HFFc6 (cell line): ENCODE measurements around the gene SGMS1. TPM values are rescaled to one million over a fixed set of nuclear protein-coding genes. Genes with fewer than 3 reads are reported as not detected.
"Not testable (repeated sequence)": the region's sequence is repeated elsewhere in the genome, so short reads cannot be mapped to it uniquely, and the experiment has no call there.

Source experiments
- DNase-seq: peaks from one replicate; pipeline ENCODE4 v3.0.0-alpha.2; 2018
- H3K27ac Mint-ChIP-seq: 2 replicates; pipeline ENCODE4 v1.8.0; 2020; ENCODE audit warnings: mild to moderate bottlenecking, mixed read lengths
- H3K27me3 Mint-ChIP-seq: 2 replicates; pipeline ENCODE4 v1.8.0; 2021; ENCODE audit warnings: mild to moderate bottlenecking, moderate library complexity, mixed read lengths; ENCODE audit not compliant: insufficient read depth
- H3K36me3 Mint-ChIP-seq: 2 replicates; pipeline ENCODE4 v1.8.0; 2021; ENCODE audit warnings: low read depth, mixed read lengths
- H3K4me1 Mint-ChIP-seq: 2 replicates; pipeline ENCODE4 v1.8.0; 2020; ENCODE audit warnings: low read depth, mixed read lengths
- H3K4me3 Mint-ChIP-seq: 2 replicates; pipeline ENCODE4 v1.8.0; 2020; ENCODE audit warnings: mild to moderate bottlenecking, moderate library complexity, mixed read lengths
- H3K9me3 Mint-ChIP-seq: 2 replicates; pipeline ENCODE4 v1.8.0; 2020; ENCODE audit warnings: mild to moderate bottlenecking, mixed read lengths
- total RNA-seq, 6 experiments: library from RNA; stranded (reverse); fragmentation: NEBNext Ultra II Directional; extraction: Animal tissue kit (Norgen Biotek cat#: 25700); gene quantifications; 2 replicates in 1 of 6; 3 replicates in 5 of 6; pipeline ENCODE4 v1.2.3, GENCODE V29; 2021
- TF ChIP-seq, protein P1 (sequence below): fragments of 200-600 bp; sonication (generic); IDR thresholded peaks from 2 replicates; pipeline ENCODE4 v1.5.0; 2021; ENCODE audit warnings: antibody characterized with exemption, mild to moderate bottlenecking

Gene SGMS1
- total RNA-seq, 6 experiments from 2014 or later, result 19.6 to 27.5 (median 24.6) TPM

DNA sequence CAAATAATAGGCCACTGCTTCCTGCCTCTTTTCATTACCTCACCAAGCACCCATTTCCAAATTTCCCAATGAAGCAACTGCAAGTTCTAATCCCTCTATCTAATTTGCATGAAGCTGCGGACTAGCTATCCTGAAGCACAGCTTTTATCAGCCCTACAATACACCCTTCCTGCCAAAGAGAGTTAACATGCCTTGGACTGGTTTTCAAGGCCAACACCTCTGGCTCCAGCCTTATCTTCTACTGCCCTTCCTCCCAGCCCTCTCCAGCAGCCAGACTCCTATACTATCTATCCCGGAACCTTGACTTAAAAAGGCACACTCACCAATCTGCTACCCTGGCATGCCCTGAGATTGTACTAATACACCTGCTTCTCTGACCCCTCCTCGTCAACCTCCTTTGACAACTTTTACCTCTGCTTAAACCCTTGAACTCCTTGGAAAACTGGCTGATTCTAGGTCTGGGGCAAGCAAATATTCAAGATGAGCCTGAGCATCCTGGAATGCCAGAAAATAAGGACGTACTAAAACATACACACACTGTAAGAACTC is 73.4 kb downstream of the SGMS1 start:
- no peak overlapping the region for H3K4me3 Mint-ChIP-seq
- H3K27me3 Mint-ChIP-seq, result no peaks in the 10 kb centered on the region
- TF ChIP-seq, protein P1, sequence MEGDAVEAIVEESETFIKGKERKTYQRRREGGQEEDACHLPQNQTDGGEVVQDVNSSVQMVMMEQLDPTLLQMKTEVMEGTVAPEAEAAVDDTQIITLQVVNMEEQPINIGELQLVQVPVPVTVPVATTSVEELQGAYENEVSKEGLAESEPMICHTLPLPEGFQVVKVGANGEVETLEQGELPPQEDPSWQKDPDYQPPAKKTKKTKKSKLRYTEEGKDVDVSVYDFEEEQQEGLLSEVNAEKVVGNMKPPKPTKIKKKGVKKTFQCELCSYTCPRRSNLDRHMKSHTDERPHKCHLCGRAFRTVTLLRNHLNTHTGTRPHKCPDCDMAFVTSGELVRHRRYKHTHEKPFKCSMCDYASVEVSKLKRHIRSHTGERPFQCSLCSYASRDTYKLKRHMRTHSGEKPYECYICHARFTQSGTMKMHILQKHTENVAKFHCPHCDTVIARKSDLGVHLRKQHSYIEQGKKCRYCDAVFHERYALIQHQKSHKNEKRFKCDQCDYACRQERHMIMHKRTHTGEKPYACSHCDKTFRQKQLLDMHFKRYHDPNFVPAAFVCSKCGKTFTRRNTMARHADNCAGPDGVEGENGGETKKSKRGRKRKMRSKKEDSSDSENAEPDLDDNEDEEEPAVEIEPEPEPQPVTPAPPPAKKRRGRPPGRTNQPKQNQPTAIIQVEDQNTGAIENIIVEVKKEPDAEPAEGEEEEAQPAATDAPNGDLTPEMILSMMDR, result no peak
- peaks cover 18% of the 10 kb centered on the region; the same call in 1 of the 2 replicates for H3K36me3 Mint-ChIP-seq
- no peak for DNase-seq
- H3K9me3 Mint-ChIP-seq, result no peaks in the 10 kb centered on the region
- H3K4me1 Mint-ChIP-seq, result peaks cover 43% of the 10 kb centered on the region
- no peak overlapping the region for H3K27ac Mint-ChIP-seq

DNA sequence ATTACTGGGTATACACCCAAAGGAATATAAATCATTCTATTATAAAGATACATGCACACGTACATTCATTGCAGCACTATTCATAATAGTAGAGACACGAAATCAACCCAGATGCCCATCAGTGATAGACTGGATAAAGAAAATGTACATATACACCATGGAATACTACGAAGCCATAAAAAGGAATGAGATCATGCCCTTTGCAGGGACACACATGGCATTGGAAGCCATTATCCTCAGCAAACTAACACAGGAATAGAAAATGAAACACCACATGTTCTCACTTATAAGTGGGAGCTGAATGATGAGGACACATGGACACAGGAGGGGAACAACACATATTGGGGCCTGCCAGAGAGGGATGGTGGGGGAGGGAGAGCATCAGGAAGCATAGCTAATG is 74.6 kb downstream of the SGMS1 start:
- H3K4me3 Mint-ChIP-seq, result not testable (repeated sequence)

DNA sequence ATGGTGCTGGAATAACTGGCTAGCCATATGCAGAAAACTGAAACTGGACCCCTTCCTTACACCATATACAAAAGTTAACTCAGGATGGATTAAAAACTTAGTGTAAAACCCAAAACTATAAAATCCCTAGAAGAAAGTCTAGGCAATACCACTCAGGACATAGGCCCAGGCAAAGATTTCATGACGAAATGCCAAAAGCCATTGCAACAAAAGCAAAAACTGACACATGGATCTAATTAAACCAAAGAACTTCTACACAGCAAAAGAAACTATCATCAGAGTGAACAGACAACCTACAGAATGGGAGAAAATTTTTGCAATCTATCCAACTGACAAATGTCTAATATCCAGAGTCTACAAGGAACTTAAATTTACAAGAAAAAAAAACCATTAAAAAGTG is 75.3 kb downstream of the SGMS1 start:
- Mint-ChIP-seq H3K4me1 (peaks cover 34% of the 10 kb centered on the region), H3K36me3 (peaks cover 18% of the 10 kb centered on the region; the same call in 1 of the 2 replicates)
- H3K4me3 Mint-ChIP-seq, H3K27me3 Mint-ChIP-seq, H3K9me3 Mint-ChIP-seq, DNase-seq, H3K27ac Mint-ChIP-seq: not testable (repeated sequence)

More for the DNA sequence above, 74.6 kb downstream of the SGMS1 start:
- not testable (repeated sequence) for DNase-seq, H3K27me3 Mint-ChIP-seq, H3K9me3 Mint-ChIP-seq, H3K27ac Mint-ChIP-seq
- peaks cover 18% of the 10 kb centered on the region; the same call in 1 of the 2 replicates for H3K36me3 Mint-ChIP-seq
- peaks cover 34% of the 10 kb centered on the region for H3K4me1 Mint-ChIP-seq

DNA sequence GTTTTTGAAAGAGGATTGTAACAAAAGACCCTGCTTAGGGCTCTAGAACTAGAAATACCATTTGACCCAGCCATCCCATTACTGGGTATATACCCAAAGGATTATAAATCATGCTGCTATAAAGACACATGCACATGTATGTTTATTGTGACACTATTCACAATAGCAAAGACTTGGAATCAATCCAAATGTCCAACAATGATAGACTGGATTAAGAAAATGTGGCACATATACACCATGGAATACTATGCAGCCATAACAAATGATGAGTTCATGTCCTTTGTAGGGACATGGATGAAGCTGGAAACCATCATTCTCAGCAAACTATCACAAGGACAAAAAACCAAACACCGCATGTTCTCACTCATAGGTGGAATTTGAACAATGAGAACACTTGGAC is 77.5 kb downstream of the SGMS1 start:
- DNase-seq, result not testable (repeated sequence)
- peaks cover 18% of the 10 kb centered on the region for H3K4me1 Mint-ChIP-seq

DNA sequence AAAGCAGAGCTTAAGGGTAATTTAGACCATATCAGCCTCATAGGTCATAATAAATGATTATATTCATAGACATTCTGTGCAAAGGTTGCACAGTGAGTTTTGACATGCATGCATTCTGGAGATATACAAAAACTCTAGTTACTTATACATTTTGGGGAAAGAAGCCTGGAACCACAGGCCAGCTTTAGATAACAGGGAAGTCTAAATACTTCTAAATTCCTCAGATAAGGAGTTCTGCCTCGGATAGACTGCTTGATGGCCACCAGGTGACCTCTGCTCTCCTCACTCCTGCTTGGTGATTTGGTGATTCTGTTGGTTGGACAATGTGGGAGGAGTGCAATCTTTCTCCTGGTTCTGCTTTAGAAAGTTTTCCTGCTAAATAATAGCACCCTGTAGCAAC is 77.9 kb downstream of the SGMS1 start:
- TF ChIP-seq, protein P1, result no peak
- Mint-ChIP-seq H3K4me3 (no peak overlapping the region), H3K4me1 (peaks cover 19% of the 10 kb centered on the region), H3K36me3 (peaks cover 18% of the 10 kb centered on the region; the same call in 1 of the 2 replicates), H3K27me3 (no peaks in the 10 kb centered on the region), H3K27ac (no peak overlapping the region), H3K9me3 (no peaks in the 10 kb centered on the region)
- DNase-seq, result no peak

More for the DNA sequence above, 77.5 kb downstream of the SGMS1 start:
- peaks cover 18% of the 10 kb centered on the region; the same call in 1 of the 2 replicates for H3K36me3 Mint-ChIP-seq
- H3K4me3 Mint-ChIP-seq, H3K27ac Mint-ChIP-seq, H3K27me3 Mint-ChIP-seq, H3K9me3 Mint-ChIP-seq: not testable (repeated sequence)

DNA sequence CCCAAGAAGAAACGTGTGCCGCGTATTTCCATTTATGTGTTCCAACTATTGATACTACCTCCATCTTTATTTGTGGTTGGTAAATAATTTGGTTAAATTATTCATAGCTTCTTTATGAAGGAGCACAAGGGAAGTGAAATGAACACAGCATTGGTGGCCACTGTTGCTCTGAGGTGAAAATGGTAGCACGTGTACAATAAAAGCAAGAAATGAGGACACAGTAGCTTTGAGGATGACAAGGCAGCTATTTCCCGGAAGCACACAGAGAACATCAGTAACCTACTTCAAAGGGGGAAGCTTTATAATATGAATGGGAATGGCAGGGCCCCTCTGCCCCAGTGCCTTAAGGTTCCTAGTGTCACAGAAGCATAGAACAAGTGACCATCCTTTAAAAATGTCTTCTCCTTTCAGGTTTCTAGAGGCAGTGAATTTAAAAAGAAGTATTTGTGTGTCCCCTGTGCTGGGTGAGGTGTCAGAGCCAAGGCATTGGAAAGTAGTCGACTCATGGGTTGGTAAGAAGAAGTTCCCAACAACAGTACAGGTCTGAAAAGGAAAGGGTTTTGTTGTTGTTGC is 78.8 kb downstream of the SGMS1 start:
- H3K4me3 Mint-ChIP-seq, result no peak overlapping the region
- TF ChIP-seq, protein P1, result no peak
- peaks cover 27% of the 10 kb centered on the region for H3K4me1 Mint-ChIP-seq
- H3K36me3 Mint-ChIP-seq, result peaks cover 18% of the 10 kb centered on the region; the same call in 1 of the 2 replicates
- H3K27me3 Mint-ChIP-seq, result no peaks in the 10 kb centered on the region
- H3K9me3 Mint-ChIP-seq, result no peaks in the 10 kb centered on the region
- H3K27ac Mint-ChIP-seq, result no peak overlapping the region
- DNase-seq, result no peak

DNA sequence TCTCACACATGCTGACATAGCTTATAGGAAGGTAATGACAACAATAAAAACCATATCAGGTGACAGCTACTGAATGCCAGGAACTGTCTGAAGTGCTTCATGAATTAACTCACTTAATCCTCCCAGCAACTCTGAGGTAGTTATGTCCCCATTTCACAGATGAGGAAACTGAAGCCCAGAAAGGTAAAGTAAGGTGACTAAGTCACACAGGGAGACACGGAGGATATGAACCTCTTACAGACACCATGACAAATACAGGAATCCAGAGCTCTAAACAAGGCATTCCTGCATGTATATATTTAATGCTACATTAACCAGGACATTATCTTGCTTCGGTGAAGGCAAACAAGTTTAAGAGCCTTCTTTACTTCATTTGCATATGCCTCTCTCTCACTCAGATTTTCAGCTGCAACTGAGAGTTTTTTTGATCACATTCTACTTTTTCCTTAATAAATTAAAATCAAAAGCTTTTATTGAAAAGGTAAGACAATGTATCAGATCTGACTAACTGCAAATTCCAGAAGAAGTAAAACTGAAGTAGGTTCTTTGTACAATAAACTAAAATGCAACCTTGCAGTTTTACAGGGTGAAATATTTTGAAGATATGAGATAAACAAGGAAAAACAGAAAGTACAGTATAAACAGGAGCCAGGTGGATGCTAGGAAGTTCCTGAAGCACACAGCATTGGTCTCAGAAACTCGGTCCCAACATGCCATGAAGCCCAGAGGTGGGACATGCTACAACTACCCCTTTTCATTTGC is 79.5 kb downstream of the SGMS1 start:
- H3K4me1 Mint-ChIP-seq, result peaks cover 21% of the 10 kb centered on the region
- no peak overlapping the region for H3K27ac Mint-ChIP-seq

More for the DNA sequence above, 79.5 kb downstream of the SGMS1 start:
- TF ChIP-seq, protein P1, result no peak
- no peaks in the 10 kb centered on the region for H3K27me3 Mint-ChIP-seq
- DNase-seq, result no peak
- no peaks in the 10 kb centered on the region for H3K9me3 Mint-ChIP-seq
- no peak overlapping the region for H3K4me3 Mint-ChIP-seq
- H3K36me3 Mint-ChIP-seq, result peaks cover 18% of the 10 kb centered on the region; the same call in 1 of the 2 replicates
